ENCODE results near the gene RBMS3.
"Not testable (repeated sequence)": the region's sequence is repeated elsewhere in the genome, so short reads cannot be mapped to it uniquely, and the experiment has no call there.

Gene RBMS3

DNA sequence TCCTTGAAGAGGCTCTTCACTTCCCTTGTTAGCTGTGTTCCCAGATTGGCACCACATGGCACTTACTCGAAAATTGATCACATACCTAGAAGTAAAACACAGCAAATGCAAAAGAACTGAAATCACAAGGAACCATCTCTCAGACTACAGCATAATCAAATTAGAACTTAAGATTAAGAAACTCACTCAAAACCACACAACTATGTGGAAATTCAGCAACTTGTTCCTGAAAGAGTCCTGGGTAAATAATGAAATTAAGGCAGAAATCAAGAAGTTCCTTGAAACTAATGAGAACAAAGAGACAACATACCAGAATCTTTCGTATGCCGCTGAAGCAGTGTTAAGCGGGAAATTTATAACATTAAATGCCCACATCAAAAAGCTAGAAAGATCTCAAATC is 759.3 kb downstream of the RBMS3 start:
- Histone ChIP-seq H3K27me3 (ENCODE audit: control insufficient read depth in 1 of 2, insufficient read depth in 2 of 2, low read length in 2 of 2) (no peaks in the 10 kb centered on the region), H3K27ac (ENCODE audit: low read depth, low read length) (no peak overlapping the region), H3K9me3 (ENCODE audit: low read length) (no peaks in the 10 kb centered on the region), H3K9ac (ENCODE audit: low read length) (no peak overlapping the region), H3K4me3 (ENCODE audit: low read depth in 1 of 2, low read length in 2 of 2) (no peak overlapping the region), H3K4me1 (ENCODE audit: insufficient read depth, low read length) (no peaks in the 10 kb centered on the region), H3K36me3 (ENCODE audit: insufficient read depth, low read length) (no peaks in the 10 kb centered on the region)

GRCh38 chr3:30041481-30041880 is 760.6 kb downstream of the RBMS3 start:
- not testable (repeated sequence) for H3K36me3 ChIP-seq (ENCODE audit: insufficient read depth, low read length); H3K27ac ChIP-seq (ENCODE audit: low read depth, low read length); H3K4me3 ChIP-seq (ENCODE audit: low read depth in 1 of 2, low read length in 2 of 2); H3K9ac ChIP-seq (ENCODE audit: low read length); H3K4me1 ChIP-seq (ENCODE audit: insufficient read depth, low read length); H3K9me3 ChIP-seq (ENCODE audit: low read length); H3K27me3 ChIP-seq (ENCODE audit: control insufficient read depth in 1 of 2, insufficient read depth in 2 of 2, low read length in 2 of 2)

GRCh38 chr3:30042274-30042859 is 761.5 kb downstream of the RBMS3 start:
- Histone ChIP-seq H3K4me1 (ENCODE audit: insufficient read depth, low read length) (no peaks in the 10 kb centered on the region), H3K9me3 (ENCODE audit: low read length) (no peaks in the 10 kb centered on the region), H3K27ac (ENCODE audit: low read depth, low read length) (no peak overlapping the region), H3K4me3 (ENCODE audit: low read depth in 1 of 2, low read length in 2 of 2) (no peak overlapping the region), H3K27me3 (ENCODE audit: control insufficient read depth in 1 of 2, insufficient read depth in 2 of 2, low read length in 2 of 2) (no peaks in the 10 kb centered on the region), H3K9ac (ENCODE audit: low read length) (no peak overlapping the region), H3K36me3 (ENCODE audit: insufficient read depth, low read length) (no peaks in the 10 kb centered on the region)

DNA sequence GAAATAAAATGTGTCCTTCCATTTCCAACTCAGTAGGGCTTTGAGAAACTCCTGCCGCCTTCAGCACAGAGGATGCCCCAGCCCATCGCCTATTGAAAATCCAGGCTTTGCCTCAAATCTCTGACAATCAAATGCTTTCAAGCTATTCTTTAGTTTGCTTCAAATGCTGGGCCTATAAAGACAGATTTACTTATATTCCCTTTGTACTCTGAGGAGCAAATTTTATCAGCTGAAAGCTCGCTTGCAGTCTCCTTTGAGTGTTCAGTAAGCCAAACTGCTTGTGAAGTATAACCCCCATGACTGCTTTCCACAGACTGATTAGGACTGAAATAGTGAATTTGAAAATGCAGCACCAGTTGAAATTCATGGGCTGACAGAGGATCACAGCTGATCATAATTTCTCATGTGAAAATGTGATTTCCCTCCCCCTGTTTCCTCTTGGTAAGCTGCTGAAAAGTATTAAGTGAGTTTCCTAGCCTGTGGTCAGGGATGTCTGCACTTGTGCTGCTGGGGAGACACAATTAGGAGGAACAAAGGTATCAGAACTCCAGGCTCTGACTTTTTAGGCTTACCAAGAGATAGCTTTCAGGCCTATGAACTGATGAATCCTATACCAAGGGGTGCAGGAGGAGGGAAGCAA is 762.2 kb downstream of the RBMS3 start:
- Histone ChIP-seq H3K27me3 (ENCODE audit: control insufficient read depth in 1 of 2, insufficient read depth in 2 of 2, low read length in 2 of 2) (no peaks in the 10 kb centered on the region), H3K9ac (ENCODE audit: low read length) (no peak overlapping the region), H3K9me3 (ENCODE audit: low read length) (no peaks in the 10 kb centered on the region), H3K4me1 (ENCODE audit: insufficient read depth, low read length) (no peaks in the 10 kb centered on the region), H3K4me3 (ENCODE audit: low read depth in 1 of 2, low read length in 2 of 2) (no peak overlapping the region), H3K27ac (ENCODE audit: low read depth, low read length) (no peak overlapping the region), H3K36me3 (ENCODE audit: insufficient read depth, low read length) (no peaks in the 10 kb centered on the region)

GRCh38 chr3:30044515-30044914 is 763.6 kb downstream of the RBMS3 start:
- Histone ChIP-seq H3K9ac (ENCODE audit: low read length) (no peak overlapping the region), H3K4me3 (ENCODE audit: low read depth in 1 of 2, low read length in 2 of 2) (no peak overlapping the region), H3K27ac (ENCODE audit: low read depth, low read length) (no peak overlapping the region), H3K27me3 (ENCODE audit: control insufficient read depth in 1 of 2, insufficient read depth in 2 of 2, low read length in 2 of 2) (no peaks in the 10 kb centered on the region), H3K4me1 (ENCODE audit: insufficient read depth, low read length) (no peaks in the 10 kb centered on the region), H3K9me3 (ENCODE audit: low read length) (no peaks in the 10 kb centered on the region), H3K36me3 (ENCODE audit: insufficient read depth, low read length) (no peaks in the 10 kb centered on the region)

DNA sequence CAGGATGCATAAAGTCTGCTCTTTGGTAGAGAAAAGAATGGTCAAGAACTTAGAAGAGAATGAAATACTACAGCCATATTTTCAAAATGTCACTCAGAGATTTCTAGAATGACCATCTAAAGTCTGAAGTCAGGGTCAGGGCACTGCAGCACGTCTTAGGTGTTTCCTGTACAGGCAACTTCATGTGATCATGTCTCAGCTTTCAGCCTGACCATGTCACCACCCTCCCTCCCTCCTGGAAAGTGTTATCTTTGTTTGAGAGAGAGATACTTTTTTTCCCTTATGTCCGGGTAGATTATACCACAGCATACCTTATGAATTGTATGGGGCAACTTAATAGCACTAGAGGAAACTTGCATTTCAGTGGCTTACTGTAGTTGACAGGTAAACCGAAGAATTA is 767.6 kb downstream of the RBMS3 start:
- H3K4me3 ChIP-seq (ENCODE audit: low read depth in 1 of 2, low read length in 2 of 2): no peak overlapping the region
- H3K27ac ChIP-seq (ENCODE audit: low read depth, low read length): no peak overlapping the region
- H3K9me3 ChIP-seq (ENCODE audit: low read length): no peaks in the 10 kb centered on the region
- H3K27me3 ChIP-seq (ENCODE audit: control insufficient read depth in 1 of 2, insufficient read depth in 2 of 2, low read length in 2 of 2): no peaks in the 10 kb centered on the region
- H3K36me3 ChIP-seq (ENCODE audit: insufficient read depth, low read length): no peaks in the 10 kb centered on the region
- no peak overlapping the region for H3K9ac ChIP-seq (ENCODE audit: low read length)
- H3K4me1 ChIP-seq (ENCODE audit: insufficient read depth, low read length): no peaks in the 10 kb centered on the region

GRCh38 chr3:30050116-30050515 is 769.2 kb downstream of the RBMS3 start:
- not testable (repeated sequence) for H3K36me3 ChIP-seq (ENCODE audit: insufficient read depth, low read length); H3K4me1 ChIP-seq (ENCODE audit: insufficient read depth, low read length); H3K9me3 ChIP-seq (ENCODE audit: low read length); H3K4me3 ChIP-seq (ENCODE audit: low read depth in 1 of 2, low read length in 2 of 2); H3K27me3 ChIP-seq (ENCODE audit: control insufficient read depth in 1 of 2, insufficient read depth in 2 of 2, low read length in 2 of 2); H3K9ac ChIP-seq (ENCODE audit: low read length); H3K27ac ChIP-seq (ENCODE audit: low read depth, low read length)

DNA sequence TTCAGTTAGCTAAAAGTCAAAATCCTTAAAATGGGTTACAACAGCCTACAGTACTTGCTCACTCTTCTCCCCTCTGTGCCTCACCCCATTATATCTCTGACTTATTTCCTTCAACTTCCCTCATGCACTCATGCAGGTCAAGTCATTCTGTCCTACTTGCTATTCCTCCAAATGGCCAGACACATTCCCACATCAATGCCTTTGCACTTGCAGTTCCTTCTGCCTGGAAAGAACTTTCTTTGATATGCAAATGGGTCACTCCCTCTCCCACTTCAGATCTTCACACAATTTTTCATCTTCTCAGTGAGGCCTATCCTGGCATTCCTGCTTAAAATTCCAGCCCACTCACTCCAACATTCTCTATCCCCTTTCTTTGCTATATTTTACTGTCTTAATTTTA is 778.4 kb downstream of the RBMS3 start:
- H3K4me3 ChIP-seq (ENCODE audit: low read depth in 1 of 2, low read length in 2 of 2): no peak overlapping the region
- H3K4me1 ChIP-seq (ENCODE audit: insufficient read depth, low read length): no peaks in the 10 kb centered on the region
- no peak overlapping the region for H3K27ac ChIP-seq (ENCODE audit: low read depth, low read length)
- H3K36me3 ChIP-seq (ENCODE audit: insufficient read depth, low read length): no peaks in the 10 kb centered on the region
- H3K9me3 ChIP-seq (ENCODE audit: low read length): no peaks in the 10 kb centered on the region
- no peak overlapping the region for H3K9ac ChIP-seq (ENCODE audit: low read length)
- no peaks in the 10 kb centered on the region for H3K27me3 ChIP-seq (ENCODE audit: control insufficient read depth in 1 of 2, insufficient read depth in 2 of 2, low read length in 2 of 2)

Data from muscle layer of colon (tissue), 2 donors.